Calu3 (cell line): Measurements from ENCODE around the gene PPP1R9A. TPM values are rescaled to one million over a fixed set of nuclear protein-coding genes. Genes with fewer than 3 reads are reported as not detected.

ENCODE experiments used
- BruUV-seq: library from RNA; stranded (reverse); fragments of 400-500 nt; replicated peaks from 2 replicates; lab custom pipeline; 2021; lab: Mats Ljungman, UMichigan
- CTCF ChIA-PET: fragments of 300-600 bp; sonication (Branson Sonifier 250); formaldehyde crosslinking; loops from one replicate; lab custom pipeline; 2022; ENCODE audit warnings: antibody characterized with exemption; lab: Charles Lee
- DNase-seq: peaks from one replicate; pipeline ENCODE4 v3.0.0; 2022
- H3K27ac Mint-ChIP-seq: one replicate; pipeline ENCODE4 v1.8.0; 2022; ENCODE audit warnings: mixed read lengths; ENCODE audit not compliant: unreplicated experiment
- H3K27me3 Mint-ChIP-seq: one replicate; pipeline ENCODE4 v1.8.0; 2022; ENCODE audit warnings: mixed read lengths; ENCODE audit not compliant: unreplicated experiment
- H3K36me3 Mint-ChIP-seq: one replicate; pipeline ENCODE4 v1.8.0; 2022; ENCODE audit warnings: mild to moderate bottlenecking, moderate library complexity, mixed read lengths; ENCODE audit not compliant: insufficient read depth, unreplicated experiment
- H3K4me1 Mint-ChIP-seq: one replicate; pipeline ENCODE4 v1.8.0; 2022; ENCODE audit warnings: mild to moderate bottlenecking, low read depth, mixed read lengths; ENCODE audit not compliant: unreplicated experiment
- H3K4me3 Mint-ChIP-seq: one replicate; pipeline ENCODE4 v1.8.0; 2022; ENCODE audit warnings: mild to moderate bottlenecking, low read depth, moderate library complexity, mixed read lengths; ENCODE audit not compliant: unreplicated experiment
- H3K9me3 Mint-ChIP-seq: one replicate; pipeline ENCODE4 v1.8.0; 2022; ENCODE audit warnings: low read depth, mixed read lengths; ENCODE audit not compliant: unreplicated experiment
- CTCF ChIP-seq: fragments of 200-600 bp; IDR thresholded peaks from one replicate; pipeline ENCODE4 v1.8.0; 2022; ENCODE audit warnings: antibody characterized with exemption; ENCODE audit not compliant: unreplicated experiment
- intact Hi-C: fragments of 100-400 bp; cut with micrococcal nuclease; formaldehyde crosslinking; loops from one replicate; pipeline ENCODE4 v1.10.0; 2022; ENCODE audit not compliant: unreplicated experiment
- total RNA-seq: library from RNA; stranded (reverse); gene quantifications from 2 replicates; pipeline ENCODE4 v1.2.3, GENCODE V29; 2022

PPP1R9A gene
- total RNA-seq, 1 experiment from 2014 or later = 19.4 TPM

GRCh38 chr7:95229301-95229700 is 321.9 kb downstream of the PPP1R9A start:
- TF ChIP-seq CTCF = no peak
- no peak overlapping the region for H3K27ac Mint-ChIP-seq

GRCh38 chr7:95238252-95238943 is 331.0 kb downstream of the PPP1R9A start:
- no peak for DNase-seq
- BruUV-seq = no TSS peak
- no peak overlapping the region for H3K4me3 Mint-ChIP-seq
- TF ChIP-seq CTCF = no peak
- no peaks in the 10 kb centered on the region for H3K36me3 Mint-ChIP-seq
- H3K9me3 Mint-ChIP-seq = no peaks in the 10 kb centered on the region
- intact Hi-C loops = no loop called here
- no peak overlapping the region for H3K27ac Mint-ChIP-seq
- H3K27me3 Mint-ChIP-seq = no peaks in the 10 kb centered on the region
- CTCF ChIA-PET = interaction anchor here (0.6 to 1.4 kb wide), 2 partner anchors 8 to 590 kb away, joined by 3 to 8 read pairs; no protein-coding TSS in a partner anchor
- H3K4me1 Mint-ChIP-seq = no peaks in the 10 kb centered on the region

More at GRCh38 chr7:95229301-95229700, 321.9 kb downstream of the PPP1R9A start:
- intact Hi-C loops = no loop called here
- H3K9me3 Mint-ChIP-seq = peaks cover 2% of the 10 kb centered on the region
- H3K4me1 Mint-ChIP-seq = no peaks in the 10 kb centered on the region
- no peaks in the 10 kb centered on the region for H3K36me3 Mint-ChIP-seq
- DNase-seq = no peak
- H3K27me3 Mint-ChIP-seq = no peaks in the 10 kb centered on the region
- no peak overlapping the region for H3K4me3 Mint-ChIP-seq
- no TSS peak for BruUV-seq
- CTCF ChIA-PET = no interaction called here

GRCh38 chr7:95240921-95241320 is 333.5 kb downstream of the PPP1R9A start:
- TF ChIP-seq CTCF = no peak
- CTCF ChIA-PET = no interaction called here
- no peaks in the 10 kb centered on the region for H3K36me3 Mint-ChIP-seq
- no peak overlapping the region for H3K27ac Mint-ChIP-seq
- H3K4me1 Mint-ChIP-seq = no peaks in the 10 kb centered on the region
- no peaks in the 10 kb centered on the region for H3K27me3 Mint-ChIP-seq
- H3K4me3 Mint-ChIP-seq = no peak overlapping the region
- intact Hi-C loops = loop anchor here (10.0 kb wide), 3 partner anchors 234 to 956 kb away; no protein-coding TSS in a partner anchor
- BruUV-seq = no TSS peak
- no peaks in the 10 kb centered on the region for H3K9me3 Mint-ChIP-seq
- DNase-seq = no peak

- Mint-ChIP-seq H3K36me3 (no peaks in the 10 kb centered on the region), H3K9me3 (no peaks in the 10 kb centered on the region), H3K27ac (no peak overlapping the region), H3K4me3 (no peak overlapping the region), H3K4me1 (no peaks in the 10 kb centered on the region), H3K27me3 (no peaks in the 10 kb centered on the region)
- TF ChIP-seq CTCF = no peak
- no peak for DNase-seq
- BruUV-seq = no TSS peak
- intact Hi-C loops = loop anchor here (10.0 kb wide), 3 partner anchors 233 to 957 kb away; no protein-coding TSS in a partner anchor
- CTCF ChIA-PET = no interaction called here
These were observed 334.9 kb downstream of the PPP1R9A start for GRCh38 chr7:95242266-95242665.
